ENCODE data around the gene CAMKMT.

DNA sequence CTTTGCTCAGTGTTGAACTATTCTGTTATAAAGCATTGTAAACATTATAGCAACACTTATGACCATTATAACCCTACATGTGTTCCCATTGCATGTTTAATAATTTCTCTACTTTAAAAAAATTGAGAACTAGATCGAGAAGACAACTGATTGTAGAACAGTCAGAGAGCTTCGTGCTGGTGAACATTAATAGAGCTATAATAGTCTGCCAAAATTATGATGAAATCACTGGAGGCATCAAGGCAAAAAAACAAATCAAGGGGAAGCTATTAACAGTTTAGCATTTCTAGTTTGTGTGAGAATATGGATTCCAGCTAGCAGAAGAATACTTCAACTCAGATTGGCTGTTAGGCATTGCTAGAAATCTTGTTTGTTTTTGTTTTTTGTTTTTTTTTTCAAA, 284.2 kb downstream of the CAMKMT start:
- TF ChIP-seq, protein P1, sequence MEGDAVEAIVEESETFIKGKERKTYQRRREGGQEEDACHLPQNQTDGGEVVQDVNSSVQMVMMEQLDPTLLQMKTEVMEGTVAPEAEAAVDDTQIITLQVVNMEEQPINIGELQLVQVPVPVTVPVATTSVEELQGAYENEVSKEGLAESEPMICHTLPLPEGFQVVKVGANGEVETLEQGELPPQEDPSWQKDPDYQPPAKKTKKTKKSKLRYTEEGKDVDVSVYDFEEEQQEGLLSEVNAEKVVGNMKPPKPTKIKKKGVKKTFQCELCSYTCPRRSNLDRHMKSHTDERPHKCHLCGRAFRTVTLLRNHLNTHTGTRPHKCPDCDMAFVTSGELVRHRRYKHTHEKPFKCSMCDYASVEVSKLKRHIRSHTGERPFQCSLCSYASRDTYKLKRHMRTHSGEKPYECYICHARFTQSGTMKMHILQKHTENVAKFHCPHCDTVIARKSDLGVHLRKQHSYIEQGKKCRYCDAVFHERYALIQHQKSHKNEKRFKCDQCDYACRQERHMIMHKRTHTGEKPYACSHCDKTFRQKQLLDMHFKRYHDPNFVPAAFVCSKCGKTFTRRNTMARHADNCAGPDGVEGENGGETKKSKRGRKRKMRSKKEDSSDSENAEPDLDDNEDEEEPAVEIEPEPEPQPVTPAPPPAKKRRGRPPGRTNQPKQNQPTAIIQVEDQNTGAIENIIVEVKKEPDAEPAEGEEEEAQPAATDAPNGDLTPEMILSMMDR (conservative IDR thresholded peaks at IDR 0.05; ENCODE audit: low read length): no peak
- TF ChIP-seq EZH2phosphoT487 (IDR thresholded peaks at IDR 0.05; ENCODE audit: borderline replicate concordance, low read depth, low read length): no peak
